Measurements from ENCODE around the gene RANBP10.

DNA sequence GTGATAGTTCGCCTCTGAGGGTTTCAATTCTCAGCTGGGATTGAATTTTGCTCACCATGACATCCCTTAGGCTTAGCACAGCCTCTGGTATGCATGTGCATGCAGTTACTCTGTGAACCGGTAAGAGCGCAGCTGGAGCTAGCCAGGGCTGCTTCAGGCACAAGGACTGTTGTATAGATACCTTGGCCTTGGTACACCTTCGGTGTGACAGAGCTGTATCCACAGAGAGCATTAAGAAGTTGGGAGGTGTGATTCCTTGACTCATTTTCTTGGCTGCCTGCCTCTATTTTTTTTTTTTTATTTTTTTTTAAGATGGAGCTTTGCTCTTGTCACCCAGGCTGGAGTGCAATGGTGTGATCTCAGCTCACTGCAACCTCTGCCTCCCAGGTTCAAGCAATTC, 38.1 kb upstream of the RANBP10 start:
- TF ChIP-seq, protein P1, sequence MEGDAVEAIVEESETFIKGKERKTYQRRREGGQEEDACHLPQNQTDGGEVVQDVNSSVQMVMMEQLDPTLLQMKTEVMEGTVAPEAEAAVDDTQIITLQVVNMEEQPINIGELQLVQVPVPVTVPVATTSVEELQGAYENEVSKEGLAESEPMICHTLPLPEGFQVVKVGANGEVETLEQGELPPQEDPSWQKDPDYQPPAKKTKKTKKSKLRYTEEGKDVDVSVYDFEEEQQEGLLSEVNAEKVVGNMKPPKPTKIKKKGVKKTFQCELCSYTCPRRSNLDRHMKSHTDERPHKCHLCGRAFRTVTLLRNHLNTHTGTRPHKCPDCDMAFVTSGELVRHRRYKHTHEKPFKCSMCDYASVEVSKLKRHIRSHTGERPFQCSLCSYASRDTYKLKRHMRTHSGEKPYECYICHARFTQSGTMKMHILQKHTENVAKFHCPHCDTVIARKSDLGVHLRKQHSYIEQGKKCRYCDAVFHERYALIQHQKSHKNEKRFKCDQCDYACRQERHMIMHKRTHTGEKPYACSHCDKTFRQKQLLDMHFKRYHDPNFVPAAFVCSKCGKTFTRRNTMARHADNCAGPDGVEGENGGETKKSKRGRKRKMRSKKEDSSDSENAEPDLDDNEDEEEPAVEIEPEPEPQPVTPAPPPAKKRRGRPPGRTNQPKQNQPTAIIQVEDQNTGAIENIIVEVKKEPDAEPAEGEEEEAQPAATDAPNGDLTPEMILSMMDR (conservative IDR thresholded peaks at IDR 0.05; ENCODE audit: low read length) = no peak
- no peak for TF ChIP-seq EZH2phosphoT487 (IDR thresholded peaks at IDR 0.05; ENCODE audit: borderline replicate concordance, low read depth, low read length)
